HCT116 (cell line): Measurements from ENCODE around the gene NAALADL2. TPM values are rescaled to one million over a fixed set of nuclear protein-coding genes. Genes with fewer than 3 reads are reported as not detected.

Experiments used
- ATAC-seq: fragments of 200-7000 bp; cut with Tn5 transposase; 2 replicates; pipeline ENCODE4 v1.9.1; 2020; ENCODE audit warnings: mild to moderate bottlenecking, moderate library complexity
- BruUV-seq: library from RNA; stranded (reverse); fragments of 400-500 nt; replicated peaks from 2 replicates; lab custom pipeline; 2021; lab: Mats Ljungman, UMichigan
- CTCF ChIA-PET: fragments of 300-600 bp; sonication (Branson Sonifier 250); formaldehyde crosslinking; loops from one replicate; lab custom pipeline; 2021; ENCODE audit warnings: antibody characterized with exemption; lab: Charles Lee
- POLR2A ChIA-PET: fragments of 300-600, 350-600 bp; sonication (Branson Sonifier 250); formaldehyde crosslinking; loops from one replicate; lab custom pipeline; 2021; ENCODE audit warnings: antibody characterized with exemption; lab: Charles Lee
- RAD21 ChIA-PET, 2 experiments: fragments of 300-600 bp; sonication (Branson Sonifier 250); formaldehyde crosslinking; loops; one replicate each; lab custom pipeline; 2023; ENCODE audit warnings: low total read pairs in 2 of 2; ENCODE audit not compliant: uncharacterized antibody in 2 of 2, unreplicated experiment in 2 of 2, low non-redundant PET in 1 of 2; lab: Charles Lee
- DNase-seq: peaks from one replicate; pipeline ENCODE4 v3.0.0-alpha.2; 2010; ENCODE audit warnings: low read depth, low spot score
- H2AFZ ChIP-seq: fragments of 200-600 bp; shearing (Covaris generic), sonication (generic); 2 replicates; pipeline ENCODE4 v1.6.1; 2017; ENCODE audit warnings: low read depth, mixed run types, mixed read lengths, antibody characterized with exemption, low read length; ENCODE audit not compliant: poor library complexity, severe bottlenecking
- H3K27ac ChIP-seq: 2 replicates; pipeline ENCODE4 v1.5.1; 2012; ENCODE audit warnings: low read depth, low read length
- H3K27me3 ChIP-seq: fragments of 200-600 bp; sonication (generic); 2 replicates; pipeline ENCODE4 v1.6.1; 2016; ENCODE audit warnings: mixed run types, low read length, mixed read lengths; ENCODE audit not compliant: insufficient read depth
- H3K36me3 ChIP-seq, 2 experiments: fragments of 200-500 bp in 1 of 2; fragments of 200-600 bp in 1 of 2; sonication (Bioruptor generic) in 1 of 2; sonication (generic) in 1 of 2; 2 replicates each; pipeline versions ENCODE4 v1.5.1 to v1.6.1; 2014 to 2016; ENCODE audit warnings: low read length in 2 of 2, inconsistent platforms in 1 of 2, mixed read lengths in 1 of 2, mixed run types in 1 of 2; ENCODE audit not compliant: insufficient read depth in 2 of 2, control insufficient read depth in 1 of 2
- H3K4me1 ChIP-seq, 2 experiments: fragments of 200-600 bp in 1 of 2; sonication (generic) in 1 of 2; 2 replicates each; pipeline versions ENCODE4 v1.5.1 to v1.6.1; 2012 to 2017; ENCODE audit warnings: low read length in 2 of 2, inconsistent platforms in 1 of 2, mild to moderate bottlenecking in 1 of 2, mixed read lengths in 1 of 2, mixed run types in 1 of 2, moderate library complexity in 1 of 2; ENCODE audit not compliant: insufficient read depth in 2 of 2, control insufficient read depth in 1 of 2
- H3K4me2 ChIP-seq: fragments of 200-600 bp; sonication (generic); 2 replicates; pipeline ENCODE4 v1.6.1; 2017; ENCODE audit warnings: mixed run types, low read length, mixed read lengths
- H3K4me3 ChIP-seq, 2 experiments: fragments of 200-600 bp in 1 of 2; sonication (generic) in 1 of 2; replicated peaks in 1 of 2; 2 replicates each; pipeline ENCODE4 v1.5.1; 2011 to 2016; ENCODE audit warnings: low read length in 2 of 2, control low read depth in 1 of 2, low read depth in 1 of 2, mild to moderate bottlenecking in 1 of 2, mixed read lengths in 1 of 2, mixed run types in 1 of 2
- H3K79me2 ChIP-seq: fragments of 200-600 bp; sonication (generic); 2 replicates; pipeline ENCODE4 v1.6.1; 2017; ENCODE audit warnings: mild to moderate bottlenecking, mixed run types, low read length, moderate library complexity, mixed read lengths; ENCODE audit not compliant: insufficient read depth
- H3K9ac ChIP-seq: fragments of 200-600 bp; sonication (generic); 2 replicates; pipeline ENCODE4 v1.6.1; 2016; ENCODE audit warnings: low read length, mixed read lengths
- H3K9me2 ChIP-seq: fragments of 200-600 bp; sonication (generic), shearing (Covaris generic); 2 replicates; pipeline ENCODE4 v1.6.1; 2017; ENCODE audit warnings: mixed run types, mild to moderate bottlenecking, moderate library complexity; ENCODE audit not compliant: insufficient read depth
- H3K9me3 ChIP-seq, 2 experiments: fragments of 200-500 bp in 1 of 2; fragments of 200-600 bp in 1 of 2; sonication (Bioruptor generic) in 1 of 2; sonication (generic) in 1 of 2; 2 replicates each; pipeline ENCODE4 v1.6.1; 2014 to 2017; ENCODE audit warnings: low read length in 2 of 2, mixed read lengths in 2 of 2, inconsistent platforms in 1 of 2, low read depth in 1 of 2, mild to moderate bottlenecking in 1 of 2, mixed run types in 1 of 2, moderate library complexity in 1 of 2; ENCODE audit not compliant: control insufficient read depth in 1 of 2, insufficient read depth in 1 of 2
- H4K20me1 ChIP-seq: fragments of 200-600 bp; sonication (generic), shearing (Covaris generic); 2 replicates; pipeline ENCODE4 v1.6.1; 2017; ENCODE audit warnings: mixed run types, mild to moderate bottlenecking, moderate library complexity; ENCODE audit not compliant: insufficient read depth
- EGR1 ChIP-seq: IDR thresholded peaks from 2 replicates; pipeline ENCODE4 v1.6.1; 2012; ENCODE audit warnings: low read depth
- ELF1 ChIP-seq: IDR thresholded peaks from 2 replicates; pipeline ENCODE4 v1.6.1; 2012; ENCODE audit warnings: low read depth, borderline replicate concordance
- EZH2 ChIP-seq: fragments of 200-600 bp; sonication (generic); IDR thresholded peaks from 2 replicates; pipeline ENCODE4 v1.6.1; 2017; ENCODE audit warnings: antibody characterized with exemption, mixed run types
- EZH2phosphoT487 ChIP-seq: fragments of 200-600 bp; IDR thresholded peaks from 2 replicates; pipeline ENCODE4 v1.6.1; 2018; ENCODE audit warnings: antibody characterized with exemption, borderline replicate concordance
- MAX ChIP-seq: IDR thresholded peaks from 2 replicates; pipeline ENCODE4 v1.6.1; 2012
- SIN3A ChIP-seq: IDR thresholded peaks from 2 replicates; pipeline ENCODE4 v1.6.1; 2012; ENCODE audit warnings: low read depth
- SRF ChIP-seq: IDR thresholded peaks from 2 replicates; pipeline ENCODE4 v1.6.1; 2012; ENCODE audit warnings: low read depth
- YY1 ChIP-seq: IDR thresholded peaks from 2 replicates; pipeline ENCODE4 v1.6.1; 2011; ENCODE audit warnings: low read length, low read depth, moderate library complexity, mild to moderate bottlenecking; ENCODE audit not compliant: insufficient replicate concordance; ENCODE audit errors: extremely low read depth
- ZBTB33 ChIP-seq: IDR thresholded peaks from 2 replicates; pipeline ENCODE4 v1.6.1; 2011; ENCODE audit warnings: mild to moderate bottlenecking, low read length, moderate library complexity; ENCODE audit not compliant: insufficient replicate concordance; ENCODE audit errors: extremely low read depth
- intact Hi-C: fragments of 100-400 bp; cut with micrococcal nuclease; formaldehyde crosslinking; loops from 2 replicates; pipeline ENCODE4 v1.10.0; 2022
- total RNA-seq: library from RNA; stranded (reverse); gene quantifications from one replicate; pipeline ENCODE4 v1.2.1, GENCODE V29; 2021; ENCODE audit not compliant: unreplicated experiment

NAALADL2 gene
- total RNA-seq, 1 experiment from 2014 or later: 2.9 TPM

GRCh38 chr3:175598740-175599139, 739.6 kb downstream of the NAALADL2 start:
- H2AFZ ChIP-seq: no peak overlapping the region
- ATAC-seq: no peak
- intact Hi-C loops: no loop called here

More at GRCh38 chr3:175598740-175599139, 739.6 kb downstream of the NAALADL2 start:
- Histone ChIP-seq H3K27ac (no peak overlapping the region), H3K9ac (no peak overlapping the region), H3K4me3 (no peak overlapping the region), H3K4me1 (no peaks in the 10 kb centered on the region), H3K36me3 (no peaks in the 10 kb centered on the region), H4K20me1 (no peaks in the 10 kb centered on the region), H3K79me2 (no peaks in the 10 kb centered on the region), H3K9me3 (no peaks in the 10 kb centered on the region), H3K9me2 (no peaks in the 10 kb centered on the region), H3K4me2 (no peak overlapping the region), H3K27me3 (no peaks in the 10 kb centered on the region)
- no TSS peak for BruUV-seq
- TF ChIP-seq EZH2phosphoT487 (no peak), ZBTB33 (no peak), EZH2 (no peak), SIN3A (no peak), ELF1 (no peak), MAX (no peak), SRF (no peak), YY1 (no peak), EGR1 (no peak)
- CTCF ChIA-PET: no interaction called here
- POLR2A ChIA-PET: no interaction called here
- RAD21 ChIA-PET: no interaction called here
- no peak for DNase-seq
